HG03045 (cell line): ENCODE results near the gene METAP2.

Experiments
- ATAC-seq: cut with Tn5 transposase; IDR thresholded peaks from one replicate; pipeline ENCODE4 v1.9.1; 2021; ENCODE audit warnings: mild to moderate bottlenecking, moderate library complexity; ENCODE audit not compliant: unreplicated experiment

METAP2 gene

DNA sequence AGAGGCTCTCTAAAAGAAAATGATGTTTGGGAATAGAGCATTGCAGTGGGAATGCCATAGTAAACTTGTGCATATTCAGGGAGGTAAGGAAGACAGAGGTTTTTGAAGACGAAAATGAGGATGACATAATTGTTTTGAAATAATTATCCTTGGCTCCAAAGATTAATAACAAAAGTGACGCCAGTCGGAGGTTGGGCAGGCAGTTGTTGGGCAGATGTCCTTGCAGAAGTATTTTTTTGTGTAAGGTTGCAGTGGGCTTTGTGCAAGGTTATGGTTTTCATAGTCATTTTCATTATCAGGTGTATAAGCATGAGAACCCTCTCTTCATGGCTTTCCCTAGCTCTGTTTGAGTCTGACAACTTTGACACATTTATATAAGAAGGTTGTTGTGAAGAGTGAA lies 35.3 kb downstream of the METAP2 start:
- no peak for ATAC-seq

DNA sequence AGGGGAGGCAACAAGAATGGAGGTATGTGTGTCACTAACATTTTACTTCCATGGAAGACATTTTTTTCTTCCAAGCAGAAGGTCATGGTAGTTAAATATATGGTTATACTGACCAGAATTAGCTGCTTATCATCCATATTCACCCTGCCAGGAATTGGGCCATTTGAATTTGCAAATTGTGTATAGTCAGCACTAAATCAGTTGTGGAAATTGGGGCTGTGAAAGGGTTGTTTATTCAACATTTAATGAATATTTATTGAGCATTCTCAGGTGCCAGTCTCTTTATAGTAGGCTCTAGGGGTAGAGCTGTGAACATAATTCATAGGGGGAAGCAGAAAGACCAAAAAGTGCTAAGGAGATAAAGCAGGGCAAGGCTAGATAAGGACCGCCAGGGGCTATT lies 38.0 kb downstream of the METAP2 start:
- ATAC-seq, result no peak

DNA sequence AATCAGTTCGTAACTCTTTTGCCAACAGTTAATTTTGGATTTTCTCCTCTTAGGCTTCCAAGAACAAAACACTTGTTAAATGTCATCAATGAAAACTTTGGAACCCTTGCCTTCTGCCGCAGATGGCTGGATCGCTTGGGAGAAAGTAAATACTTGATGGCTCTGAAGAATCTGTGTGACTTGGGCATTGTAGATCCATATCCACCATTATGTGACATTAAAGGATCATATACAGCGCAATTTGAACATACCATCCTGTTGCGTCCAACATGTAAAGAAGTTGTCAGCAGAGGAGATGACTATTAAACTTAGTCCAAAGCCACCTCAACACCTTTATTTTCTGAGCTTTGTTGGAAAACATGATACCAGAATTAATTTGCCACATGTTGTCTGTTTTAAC lies 39.6 kb downstream of the METAP2 start:
- ATAC-seq, result no peak

DNA sequence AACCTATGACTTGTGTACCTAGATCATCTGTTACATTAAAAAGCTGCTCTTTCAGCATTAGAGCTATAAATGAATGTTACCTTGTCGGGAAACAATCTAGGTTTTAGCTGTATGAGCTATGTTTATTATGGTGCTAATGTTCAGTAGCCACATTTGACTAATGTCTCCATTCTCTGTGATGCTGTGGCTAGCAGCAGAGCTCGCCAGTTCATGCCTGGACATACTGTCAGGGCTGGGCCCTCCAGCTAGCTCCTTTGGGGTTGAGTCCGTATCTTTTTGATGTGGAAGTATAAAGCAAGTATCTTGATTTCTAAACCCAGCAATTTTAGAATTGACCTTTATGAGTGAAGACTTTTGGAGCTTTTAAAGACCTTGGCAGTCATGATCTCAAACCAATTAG lies 41.2 kb downstream of the METAP2 start:
- no peak for ATAC-seq

DNA sequence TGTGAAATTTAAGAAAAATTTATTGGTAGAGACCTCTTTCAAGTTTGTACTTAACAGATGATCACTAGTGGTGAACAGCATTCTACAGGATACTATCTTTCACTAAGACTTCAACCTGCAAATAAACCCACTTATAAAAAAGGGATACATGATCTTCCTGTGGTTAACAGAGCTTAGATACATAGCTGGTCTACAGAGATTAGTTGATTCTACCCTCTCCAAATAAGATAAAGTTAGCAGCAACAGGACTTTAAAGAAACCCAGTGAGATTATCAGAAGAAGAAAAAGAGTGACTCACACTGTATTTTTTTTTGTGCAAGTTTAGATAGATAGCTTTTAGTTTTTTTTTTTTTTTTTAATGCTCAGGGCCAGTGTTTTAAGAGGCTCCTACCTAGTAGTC lies 42.8 kb downstream of the METAP2 start:
- ATAC-seq, result no peak

DNA sequence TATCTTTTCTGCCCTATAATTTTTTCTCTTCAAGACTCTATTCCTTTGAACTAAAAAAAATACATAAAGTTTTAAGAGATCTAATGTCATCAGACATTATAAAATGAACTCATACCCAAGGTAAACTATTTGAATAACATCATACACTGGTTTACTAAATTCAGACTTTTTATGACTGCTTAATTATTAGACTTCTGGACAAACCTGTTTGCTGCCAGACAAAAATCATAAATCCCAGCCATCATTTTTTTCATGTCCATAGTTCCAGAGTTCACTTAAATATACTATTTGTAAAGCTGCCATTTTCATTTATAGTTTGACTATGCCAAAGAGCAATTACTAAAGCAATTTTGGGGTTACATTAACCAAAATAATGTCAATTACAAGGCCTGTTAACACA lies 43.3 kb downstream of the METAP2 start:
- ATAC-seq, result no peak

DNA sequence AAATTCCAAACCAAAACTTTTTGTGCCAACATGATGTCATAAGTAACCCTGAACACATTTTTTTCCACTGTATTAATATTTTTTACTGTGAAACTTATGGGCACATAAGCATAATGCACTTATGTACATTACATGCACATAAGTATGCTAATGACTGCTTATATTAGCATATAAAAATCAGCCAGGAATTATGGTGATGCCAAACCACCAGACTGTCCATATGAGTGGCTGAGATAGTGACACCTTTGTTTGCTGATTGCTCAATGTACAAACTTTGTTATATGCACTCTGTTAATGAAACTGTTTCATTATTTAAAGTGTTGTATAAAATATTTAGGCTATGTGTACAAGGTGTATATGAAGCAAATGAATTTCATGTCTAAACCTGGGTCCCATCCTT lies 45.0 kb downstream of the METAP2 start:
- ATAC-seq, result no peak

DNA sequence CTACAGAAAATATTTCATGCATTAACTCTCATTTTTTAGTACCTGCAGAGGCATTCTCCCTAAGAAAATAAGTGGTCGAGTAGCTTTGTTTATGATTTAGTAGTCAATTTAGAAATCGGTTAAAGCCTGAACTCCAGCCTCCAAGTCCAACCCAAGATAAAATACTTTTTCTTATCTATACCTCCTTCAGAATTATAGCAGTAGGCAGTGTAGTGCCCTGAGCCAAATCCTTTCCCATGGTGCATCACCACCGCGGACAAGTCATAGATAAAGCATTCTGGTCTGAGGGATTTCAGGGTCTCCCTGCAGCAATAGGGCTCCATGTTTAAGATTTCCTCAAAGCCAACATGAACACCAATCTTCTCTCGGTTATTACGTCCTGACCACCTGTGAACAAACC lies 46.9 kb downstream of the METAP2 start:
- no peak for ATAC-seq

DNA sequence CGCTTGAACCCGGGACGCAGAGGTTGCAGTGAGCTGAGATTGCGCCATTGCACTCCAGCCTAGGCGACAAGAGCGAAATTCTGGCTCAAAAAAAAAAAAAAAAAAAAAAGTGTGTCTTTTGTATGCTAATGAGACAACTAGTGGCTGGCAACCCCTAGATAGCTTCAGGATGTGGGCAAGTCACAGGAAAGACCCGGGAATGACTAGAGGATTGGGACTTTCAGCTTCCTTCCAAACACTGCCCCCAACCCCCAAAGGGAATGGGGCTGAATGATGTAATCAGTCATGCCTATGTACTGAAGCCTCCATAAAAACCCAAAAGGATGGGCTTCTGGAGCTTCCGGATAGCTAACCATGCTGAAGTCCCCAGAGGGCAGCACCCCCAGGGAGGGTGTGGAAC lies 48.7 kb downstream of the METAP2 start:
- no peak for ATAC-seq

DNA sequence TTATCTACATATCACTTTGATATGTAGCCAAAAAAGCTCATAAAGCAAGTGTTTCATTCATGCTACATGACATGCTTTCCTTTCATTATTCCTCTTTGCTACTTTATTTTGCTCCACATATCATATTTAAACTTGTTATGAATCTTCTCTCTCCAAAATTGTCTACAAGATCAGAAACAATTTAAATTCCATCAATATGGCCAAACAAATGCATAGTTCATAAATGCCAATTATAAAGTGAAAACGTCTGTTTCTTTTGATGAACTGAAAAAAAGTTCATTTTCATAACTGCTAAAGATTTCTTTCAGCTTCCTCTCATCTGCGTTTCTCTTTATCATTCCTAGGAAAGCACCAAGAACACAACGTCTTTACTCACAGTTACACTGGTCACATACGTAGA lies 54.5 kb downstream of the METAP2 start:
- ATAC-seq, result no peak

DNA sequence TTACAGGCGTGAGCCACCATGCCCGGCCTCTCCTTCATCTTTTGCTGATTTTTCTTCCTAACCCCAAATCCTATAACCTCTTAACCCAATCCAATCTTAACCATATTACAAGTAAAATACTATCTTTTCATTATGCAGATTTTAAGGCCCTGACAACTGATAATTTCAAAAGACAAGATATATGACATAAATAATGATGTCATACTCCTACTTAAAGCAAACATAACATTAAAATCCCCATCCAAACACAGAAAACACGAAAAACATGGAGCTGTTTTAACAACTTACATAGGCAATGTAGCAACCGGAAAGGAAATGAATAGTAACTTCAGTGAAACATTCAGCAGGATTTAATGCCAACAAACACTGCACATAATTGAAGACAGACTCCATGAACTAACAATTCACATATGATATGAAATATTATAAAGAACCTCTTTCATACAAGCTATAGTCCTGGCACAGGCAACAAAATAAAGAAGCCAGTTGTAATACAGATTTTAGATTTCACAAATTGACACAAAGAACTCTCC lies 55.8 kb downstream of the METAP2 start:
- ATAC-seq, result no peak

DNA sequence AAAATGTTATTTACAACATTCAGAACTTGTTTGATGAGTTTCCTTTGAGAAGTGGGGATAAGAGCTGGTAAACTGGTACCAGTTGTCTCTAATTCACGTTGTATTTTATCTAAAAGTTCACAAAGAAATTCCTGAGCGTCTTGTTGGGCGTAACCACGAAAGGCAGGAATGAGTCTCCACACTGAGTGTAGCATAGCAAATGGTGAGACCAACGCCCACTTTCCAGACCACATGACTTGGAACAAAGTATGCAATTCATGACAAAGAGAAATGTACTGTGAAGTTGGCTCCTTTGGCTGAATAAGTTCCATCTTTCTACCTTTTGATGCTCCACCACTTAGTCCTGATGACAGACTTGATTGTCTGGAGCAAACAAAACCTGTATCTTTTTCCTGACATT lies 58.9 kb downstream of the METAP2 start:
- no peak for ATAC-seq

DNA sequence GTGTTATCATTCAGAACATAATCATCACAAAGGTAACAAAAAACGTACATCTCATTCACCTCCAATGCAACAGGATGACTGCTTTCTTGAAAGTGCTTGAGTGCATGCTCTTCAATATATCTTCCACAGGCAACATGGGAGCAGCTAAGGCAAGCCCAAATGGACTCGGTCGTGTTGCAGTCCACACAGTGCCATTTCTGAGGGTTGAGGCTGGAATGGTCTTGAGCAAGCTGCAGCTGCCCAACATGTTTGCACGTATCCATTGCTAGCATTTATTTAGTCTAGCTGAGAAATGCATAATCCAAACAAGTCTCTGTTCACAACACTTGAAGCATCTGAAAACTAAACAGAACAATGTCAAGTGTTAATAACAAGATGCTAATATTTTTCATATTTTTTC lies 60.0 kb downstream of the METAP2 start:
- no peak for ATAC-seq

DNA sequence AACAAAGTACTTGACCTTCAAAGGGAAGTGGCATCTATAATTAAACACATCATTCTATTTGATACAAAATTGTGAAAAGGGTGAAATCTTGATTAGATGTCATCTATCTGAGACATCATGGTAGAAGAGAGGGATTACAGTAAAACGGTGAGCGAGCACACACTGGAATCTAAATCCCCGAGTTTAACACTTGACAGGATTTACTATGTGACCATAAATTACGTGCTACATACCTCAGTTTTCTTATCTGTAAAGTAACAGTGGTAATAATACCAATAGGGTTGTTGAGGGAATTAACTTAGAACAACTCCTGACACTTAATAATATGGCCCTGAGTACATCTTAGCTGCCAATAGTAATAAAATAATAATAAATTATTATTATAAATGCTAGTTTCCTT lies 64.1 kb downstream of the METAP2 start:
- no peak for ATAC-seq

DNA sequence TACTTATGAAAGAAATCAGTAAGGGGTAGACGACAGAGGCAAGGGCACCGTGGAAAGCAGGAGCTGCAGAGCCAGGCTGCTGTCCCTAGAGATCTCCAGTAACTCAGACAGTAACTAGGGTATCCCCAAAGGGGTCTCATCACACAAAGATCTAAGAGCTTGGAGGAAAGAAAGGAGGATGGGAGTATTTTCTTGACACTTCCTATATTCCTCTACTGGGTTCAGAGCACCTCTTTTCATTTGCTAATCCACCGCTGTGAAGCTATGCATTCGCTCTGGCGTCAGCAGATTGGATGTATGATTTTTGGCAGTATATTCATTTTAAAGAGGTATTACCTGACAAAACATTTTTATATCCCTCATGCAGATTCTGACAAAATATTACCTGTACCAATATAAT lies 64.7 kb downstream of the METAP2 start:
- ATAC-seq, result no peak

DNA sequence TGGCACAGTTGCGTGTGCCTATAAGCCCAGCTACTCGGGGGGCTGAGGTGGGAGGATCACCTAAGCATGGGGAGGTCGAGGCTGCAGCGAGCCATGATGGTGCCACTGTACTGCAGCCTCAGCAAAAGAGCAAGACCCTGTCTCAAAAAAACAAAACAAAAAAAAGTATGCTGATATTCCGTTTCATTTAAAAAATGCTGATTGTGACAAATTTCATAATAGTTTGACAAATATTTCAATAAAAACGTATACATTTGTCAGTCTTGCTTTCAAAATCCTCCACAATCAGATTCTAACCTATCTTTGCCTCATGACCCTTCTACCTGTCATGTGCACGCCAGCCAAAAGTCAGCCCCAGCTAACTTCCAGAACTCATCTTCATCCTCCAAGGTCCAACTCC lies 67.5 kb downstream of the METAP2 start:
- ATAC-seq, result no peak

DNA sequence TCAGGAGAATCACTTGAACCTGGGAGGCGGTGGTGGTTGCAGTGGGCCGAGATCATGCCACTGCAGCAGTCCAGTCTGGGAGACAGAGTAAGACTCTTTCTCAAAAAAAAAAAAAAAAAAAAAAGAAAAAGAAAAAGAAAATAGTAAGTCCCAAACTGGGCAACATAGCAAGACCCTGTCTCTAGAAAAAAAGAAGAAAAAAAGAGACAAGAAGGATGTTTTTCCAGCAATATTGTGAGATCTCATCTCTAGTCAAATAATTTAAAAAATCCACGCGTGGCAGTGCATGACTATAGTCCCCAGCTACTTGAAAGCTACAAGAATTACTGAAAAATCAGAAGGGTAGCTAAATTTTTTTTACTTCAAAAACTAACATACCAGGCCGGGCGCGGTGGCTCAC lies 69.4 kb downstream of the METAP2 start:
- ATAC-seq, result no peak

DNA sequence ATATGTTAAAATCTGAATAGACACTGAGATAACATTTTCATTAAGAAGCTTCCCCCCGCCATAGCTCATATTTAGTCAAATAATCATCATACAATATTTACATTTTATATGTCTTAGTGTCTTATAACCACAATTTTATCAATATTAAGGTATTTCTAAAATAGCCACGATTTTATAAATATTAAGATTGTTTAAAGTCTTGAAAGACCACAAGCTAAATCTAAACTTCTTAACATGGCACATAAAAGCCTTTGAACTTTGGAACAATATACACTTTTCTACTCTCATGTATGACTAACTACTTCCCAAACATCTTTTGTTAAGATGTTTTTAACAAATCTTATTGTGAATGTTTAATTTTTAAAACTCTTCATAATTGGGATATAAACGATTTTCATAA lies 70.8 kb downstream of the METAP2 start:
- no peak for ATAC-seq

DNA sequence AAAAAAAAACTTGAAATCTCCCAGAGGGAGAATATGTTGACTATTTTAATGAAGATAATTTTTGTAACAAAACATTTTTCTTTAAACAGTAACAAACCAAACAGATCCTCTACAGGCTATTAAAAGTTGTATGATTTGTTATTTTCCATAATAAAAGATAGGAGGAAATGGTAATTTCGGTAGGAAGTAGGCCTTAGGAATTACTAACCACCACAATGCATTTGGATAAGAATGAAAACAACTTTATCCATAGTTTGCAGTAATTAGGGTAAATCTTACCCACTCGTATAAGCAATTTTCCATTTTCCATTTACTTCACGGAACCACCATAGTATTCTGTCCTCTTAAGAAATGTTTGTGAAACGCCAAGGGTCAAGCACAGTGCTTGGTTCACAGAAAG lies 71.4 kb downstream of the METAP2 start:
- no peak for ATAC-seq

DNA sequence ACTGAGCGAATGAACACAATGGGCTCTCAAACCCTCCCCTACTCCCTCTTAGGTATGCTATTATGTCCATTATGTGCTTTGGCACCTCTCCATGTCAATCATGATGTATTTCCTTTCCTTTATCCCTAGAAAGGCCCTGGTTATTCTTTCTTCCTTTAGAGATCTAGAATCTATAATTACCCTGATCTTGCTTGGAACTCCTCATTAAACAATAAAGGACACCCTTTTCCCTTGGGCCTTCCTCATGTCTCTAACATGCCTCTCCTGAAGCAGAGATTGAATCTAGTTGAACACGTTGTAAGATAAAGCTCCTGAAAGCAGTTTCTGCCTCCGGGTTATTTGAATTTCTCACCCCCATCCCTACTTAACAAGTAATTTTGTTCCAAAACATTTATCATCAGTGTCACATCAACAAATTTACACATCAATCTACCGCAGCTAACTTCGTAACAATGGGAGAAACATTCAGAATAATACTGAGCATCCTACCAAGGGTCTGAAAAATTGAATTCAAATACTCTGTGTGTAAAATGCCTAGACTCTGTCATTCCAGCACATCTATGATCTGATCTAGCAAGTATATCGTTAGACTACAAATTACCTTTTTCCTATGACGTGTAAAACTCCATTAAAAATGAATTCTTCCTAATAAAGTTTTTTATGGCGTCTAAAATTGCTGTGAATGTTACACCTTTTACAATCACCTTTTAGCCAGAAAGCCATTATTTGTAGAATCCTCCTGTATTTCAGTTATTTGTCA lies 72.0 kb downstream of the METAP2 start:
- no peak for ATAC-seq

DNA sequence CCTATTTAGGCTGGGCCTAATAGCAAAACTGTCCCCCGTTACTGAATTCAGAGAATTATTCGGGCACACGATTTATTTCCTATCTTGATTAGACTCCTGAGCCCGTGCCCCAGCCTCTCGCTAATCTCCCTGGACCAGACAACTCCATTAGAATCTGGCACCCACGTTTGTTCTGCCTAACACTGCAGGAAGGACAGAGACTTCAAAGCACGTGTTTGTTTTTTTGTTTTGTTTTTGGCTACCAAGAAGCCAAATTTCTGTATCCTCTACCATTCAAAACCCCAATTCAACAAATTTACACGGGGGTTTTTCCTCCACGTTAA lies 72.5 kb downstream of the METAP2 start:
- no peak for ATAC-seq

DNA sequence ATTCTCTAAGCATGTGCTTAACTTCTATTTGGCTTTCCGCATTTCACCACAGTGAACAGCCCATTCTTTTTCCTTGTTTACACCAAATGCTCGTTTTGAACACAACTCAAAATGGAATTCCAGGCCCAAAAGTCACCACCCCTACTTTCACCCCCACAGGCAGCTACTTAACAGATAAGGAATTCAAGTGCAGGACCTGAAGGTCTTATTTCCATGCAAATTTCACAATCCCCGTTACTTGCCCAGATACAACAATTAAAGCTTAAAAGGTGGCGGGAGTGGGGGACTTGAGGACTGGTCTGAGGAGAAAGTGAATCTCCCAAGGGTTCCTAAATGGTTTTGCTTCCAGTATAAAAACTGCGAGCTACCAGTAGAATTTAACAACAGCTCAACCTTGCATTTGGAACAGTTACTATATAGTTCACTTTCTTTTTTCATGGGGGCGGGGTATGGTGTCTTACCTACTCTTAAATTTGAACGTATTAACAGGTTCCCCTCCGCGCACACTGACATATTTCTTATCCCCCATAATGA lies 73.6 kb downstream of the METAP2 start:
- no peak for ATAC-seq

DNA sequence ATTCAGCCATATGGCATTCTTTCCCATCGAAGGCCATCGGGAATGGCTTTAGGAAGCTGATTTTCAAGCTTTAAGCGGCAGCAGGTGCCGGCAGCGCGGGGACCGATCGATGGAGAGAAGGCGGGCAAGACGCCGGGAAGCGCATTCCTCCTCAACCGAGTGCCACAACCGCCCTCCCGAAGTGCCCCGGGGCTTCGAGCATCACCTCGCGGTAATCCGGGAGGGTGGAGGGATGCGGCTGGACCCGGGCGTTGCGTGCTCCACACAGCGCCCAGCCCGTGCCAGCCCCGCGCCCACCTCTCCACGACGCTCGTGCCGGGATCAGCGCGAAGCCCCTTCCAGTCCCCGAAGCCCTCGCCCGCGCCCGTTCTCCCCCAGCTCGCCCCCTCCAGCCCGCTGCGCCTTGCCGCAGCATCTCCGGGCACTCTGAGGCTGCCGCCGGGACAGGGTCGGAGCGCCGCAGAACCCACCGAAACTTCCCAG lies 74.1 kb downstream of the METAP2 start:
- ATAC-seq, result no peak
